ENCODE results near the gene ST6GALNAC3. TPM values are rescaled to one million over a fixed set of nuclear protein-coding genes. Genes with fewer than 3 reads are reported as not detected.

Gene ST6GALNAC3
- total RNA-seq, 1 experiment from 2014 or later: 2.2 TPM

GRCh38 chr1:76252431-76252830 is 177.9 kb downstream of the ST6GALNAC3 start:
- H4K20me1 ChIP-seq (ENCODE audit: insufficient read depth): no peaks in the 10 kb centered on the region
- POLR2A ChIA-PET: no interaction called here
- intact Hi-C loops (cut with micrococcal nuclease): no loop called here

DNA sequence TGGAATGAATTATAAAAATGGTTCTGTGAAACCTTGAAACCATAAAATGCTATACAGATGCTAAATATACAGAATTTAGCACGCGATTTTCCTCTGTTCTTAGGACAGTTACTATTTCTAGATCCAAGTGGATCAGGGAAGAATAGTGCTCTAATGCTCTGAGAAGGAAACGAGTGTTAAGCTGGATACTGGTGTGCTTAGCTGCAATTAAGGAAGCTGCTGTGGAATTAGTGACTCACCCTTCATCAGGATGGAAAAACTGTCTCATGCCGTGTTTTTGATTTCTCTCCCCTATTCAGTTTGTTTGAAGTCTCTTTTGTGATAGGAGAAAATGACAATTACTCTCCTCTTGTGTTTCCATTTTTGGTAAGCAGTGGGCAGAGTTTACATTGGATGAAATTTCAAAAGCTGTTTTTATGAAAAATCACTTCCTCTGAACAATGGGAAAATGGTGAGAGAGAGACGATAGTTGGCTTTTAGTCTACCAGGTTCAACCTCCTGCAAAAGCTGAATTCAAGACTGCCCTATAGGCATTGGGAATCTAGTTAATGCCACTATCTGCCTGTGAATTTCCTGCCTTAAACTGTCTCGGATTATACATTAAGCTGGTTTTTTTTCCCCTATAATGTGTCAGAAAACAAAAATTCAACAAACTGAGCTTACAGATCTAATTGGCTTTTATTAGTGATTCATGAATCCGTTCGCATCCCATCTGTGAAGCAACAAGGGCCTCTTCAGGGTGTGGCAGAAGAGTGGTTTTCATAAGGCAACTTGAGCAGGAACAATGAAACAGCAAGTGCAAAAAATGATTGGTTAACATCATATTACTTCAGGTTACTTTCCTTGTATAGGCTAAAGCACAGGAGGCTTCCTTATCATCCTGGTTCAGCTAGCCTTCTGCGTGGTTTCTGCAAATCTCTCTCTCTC is 179.8 kb downstream of the ST6GALNAC3 start:
- no peaks in the 10 kb centered on the region for H3K9me3 ChIP-seq (ENCODE audit: control insufficient read depth in 1 of 2, insufficient read depth in 1 of 2, low read depth in 1 of 2, low read length in 2 of 2)
- H3K4me1 ChIP-seq (ENCODE audit: control insufficient read depth in 1 of 2, insufficient read depth in 2 of 2, low read length in 2 of 2): peaks cover 14 to 40% of the 10 kb centered on the region in 2 experiments
- ChIA-PET CTCF (no interaction called here), RAD21 (ENCODE audit: low non-redundant PET in 1 of 2, low total read pairs in 2 of 2, uncharacterized antibody in 2 of 2, unreplicated experiment in 2 of 2) (no interaction called here), POLR2A (interaction anchor here (1.7 kb wide), 1 partner anchor 16 kb away, joined by 3 read pairs; no protein-coding TSS in a partner anchor)
- H3K27me3 ChIP-seq (ENCODE audit: insufficient read depth, low read length): no peaks in the 10 kb centered on the region
- no peaks in the 10 kb centered on the region for H4K20me1 ChIP-seq (ENCODE audit: insufficient read depth)
- peak overlapping the region; percentile 61 for H3K4me2 ChIP-seq (ENCODE audit: low read length)
- H3K9me2 ChIP-seq (ENCODE audit: insufficient read depth): no peaks in the 10 kb centered on the region
- no peaks in the 10 kb centered on the region for H3K36me3 ChIP-seq (ENCODE audit: control insufficient read depth in 1 of 2, insufficient read depth in 2 of 2, low read length in 2 of 2)
- no peaks in the 10 kb centered on the region for H3K79me2 ChIP-seq (ENCODE audit: insufficient read depth, low read length)
- H3K9ac ChIP-seq (ENCODE audit: low read length): peak overlapping the region; percentile 32
- peak overlapping the region in 1 of 2 experiments; percentile 9; a peak in 1 of 4 replicates for H3K4me3 ChIP-seq (replicated peaks in 1 of 2; ENCODE audit: low read depth in 1 of 2, low read length in 2 of 2)
- BruUV-seq (replicated peaks): no TSS peak
- intact Hi-C loops (cut with micrococcal nuclease): no loop called here
- no peak overlapping the region for H2AFZ ChIP-seq (ENCODE audit: low read depth, low read length, poor library complexity, severe bottlenecking)
- ATAC-seq (peak; percentile 50), DNase-seq (ENCODE audit: low read depth, low spot score) (peak; percentile 64)
- H3K27ac ChIP-seq (ENCODE audit: low read depth, low read length): peak overlapping the region; percentile 84
- no peak for TF ChIP-seq EZH2phosphoT487 (IDR thresholded peaks at IDR 0.05; ENCODE audit: borderline replicate concordance)
- peak; percentile 98 for TF ChIP-seq JUND (IDR thresholded peaks at IDR 0.05)
- peak; percentile 87 for TF ChIP-seq CBX3 (IDR thresholded peaks at IDR 0.05; ENCODE audit: low read depth)
- TF ChIP-seq SP1 (IDR thresholded peaks at IDR 0.05; ENCODE audit: low read depth): peak; percentile 95
- peak; percentile 35 for TF ChIP-seq RAD21 (IDR thresholded peaks at IDR 0.05; ENCODE audit: low read depth)
- TF ChIP-seq POLR2AphosphoS5 (IDR thresholded peaks at IDR 0.05; ENCODE audit: low read depth, low read length): peak; percentile 67
- TF ChIP-seq, protein P1, sequence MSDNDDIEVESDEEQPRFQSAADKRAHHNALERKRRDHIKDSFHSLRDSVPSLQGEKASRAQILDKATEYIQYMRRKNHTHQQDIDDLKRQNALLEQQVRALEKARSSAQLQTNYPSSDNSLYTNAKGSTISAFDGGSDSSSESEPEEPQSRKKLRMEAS (IDR thresholded peaks at IDR 0.05): peak; percentile 62
- 0 out of 2 replicates have a peak, but pooled peaks have one; percentile 23 for TF ChIP-seq ELF1 (IDR thresholded peaks at IDR 0.05; ENCODE audit: borderline replicate concordance, low read depth)
- TF ChIP-seq, protein P2, sequence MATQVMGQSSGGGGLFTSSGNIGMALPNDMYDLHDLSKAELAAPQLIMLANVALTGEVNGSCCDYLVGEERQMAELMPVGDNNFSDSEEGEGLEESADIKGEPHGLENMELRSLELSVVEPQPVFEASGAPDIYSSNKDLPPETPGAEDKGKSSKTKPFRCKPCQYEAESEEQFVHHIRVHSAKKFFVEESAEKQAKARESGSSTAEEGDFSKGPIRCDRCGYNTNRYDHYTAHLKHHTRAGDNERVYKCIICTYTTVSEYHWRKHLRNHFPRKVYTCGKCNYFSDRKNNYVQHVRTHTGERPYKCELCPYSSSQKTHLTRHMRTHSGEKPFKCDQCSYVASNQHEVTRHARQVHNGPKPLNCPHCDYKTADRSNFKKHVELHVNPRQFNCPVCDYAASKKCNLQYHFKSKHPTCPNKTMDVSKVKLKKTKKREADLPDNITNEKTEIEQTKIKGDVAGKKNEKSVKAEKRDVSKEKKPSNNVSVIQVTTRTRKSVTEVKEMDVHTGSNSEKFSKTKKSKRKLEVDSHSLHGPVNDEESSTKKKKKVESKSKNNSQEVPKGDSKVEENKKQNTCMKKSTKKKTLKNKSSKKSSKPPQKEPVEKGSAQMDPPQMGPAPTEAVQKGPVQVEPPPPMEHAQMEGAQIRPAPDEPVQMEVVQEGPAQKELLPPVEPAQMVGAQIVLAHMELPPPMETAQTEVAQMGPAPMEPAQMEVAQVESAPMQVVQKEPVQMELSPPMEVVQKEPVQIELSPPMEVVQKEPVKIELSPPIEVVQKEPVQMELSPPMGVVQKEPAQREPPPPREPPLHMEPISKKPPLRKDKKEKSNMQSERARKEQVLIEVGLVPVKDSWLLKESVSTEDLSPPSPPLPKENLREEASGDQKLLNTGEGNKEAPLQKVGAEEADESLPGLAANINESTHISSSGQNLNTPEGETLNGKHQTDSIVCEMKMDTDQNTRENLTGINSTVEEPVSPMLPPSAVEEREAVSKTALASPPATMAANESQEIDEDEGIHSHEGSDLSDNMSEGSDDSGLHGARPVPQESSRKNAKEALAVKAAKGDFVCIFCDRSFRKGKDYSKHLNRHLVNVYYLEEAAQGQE (IDR thresholded peaks at IDR 0.05; ENCODE audit: low read depth): no peak
- peak; percentile 71 for TF ChIP-seq EGR1 (IDR thresholded peaks at IDR 0.05; ENCODE audit: low read depth)
- peak; percentile 98 for TF ChIP-seq FOSL1 (IDR thresholded peaks at IDR 0.05; ENCODE audit: low read depth)

More at GRCh38 chr1:76252431-76252830, 177.9 kb downstream of the ST6GALNAC3 start:
- no peaks in the 10 kb centered on the region for H3K27me3 ChIP-seq (ENCODE audit: insufficient read depth, low read length)
- TF ChIP-seq EGR1 (IDR thresholded peaks at IDR 0.05; ENCODE audit: low read depth) (no peak), YY1 (IDR thresholded peaks at IDR 0.05; ENCODE audit: extremely low read depth, insufficient replicate concordance, low read depth, low read length) (no peak), ZFX (IDR thresholded peaks at IDR 0.05) (no peak), SRF (IDR thresholded peaks at IDR 0.05; ENCODE audit: low read depth) (no peak), CBX3 (IDR thresholded peaks at IDR 0.05; ENCODE audit: low read depth) (no peak), RAD21 (IDR thresholded peaks at IDR 0.05; ENCODE audit: low read depth) (no peak), POLR2AphosphoS5 (IDR thresholded peaks at IDR 0.05; ENCODE audit: low read depth, low read length) (no peak), EZH2 (IDR thresholded peaks at IDR 0.05) (no peak), ZNF274 (IDR thresholded peaks at IDR 0.05; ENCODE audit: low read depth, low read length) (no peak), EZH2phosphoT487 (IDR thresholded peaks at IDR 0.05; ENCODE audit: borderline replicate concordance) (no peak), CEBPB (IDR thresholded peaks at IDR 0.05; ENCODE audit: low read depth) (no peak), POLR2A (IDR thresholded peaks at IDR 0.05; ENCODE audit: borderline replicate concordance, extremely low read depth, insufficient read depth, insufficient read length) (no peak), FOSL1 (IDR thresholded peaks at IDR 0.05; ENCODE audit: low read depth) (no peak)
- TF ChIP-seq, protein P3, sequence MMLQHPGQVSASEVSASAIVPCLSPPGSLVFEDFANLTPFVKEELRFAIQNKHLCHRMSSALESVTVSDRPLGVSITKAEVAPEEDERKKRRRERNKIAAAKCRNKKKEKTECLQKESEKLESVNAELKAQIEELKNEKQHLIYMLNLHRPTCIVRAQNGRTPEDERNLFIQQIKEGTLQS (IDR thresholded peaks at IDR 0.05): no peak
- H3K9me2 ChIP-seq (ENCODE audit: insufficient read depth): no peaks in the 10 kb centered on the region
- H3K27ac ChIP-seq (ENCODE audit: low read depth, low read length): no peak overlapping the region
- BruUV-seq (replicated peaks): no TSS peak
- no peak overlapping the region for H3K4me3 ChIP-seq (replicated peaks in 1 of 2; ENCODE audit: low read depth in 1 of 2, low read length in 2 of 2)
- no peak overlapping the region for H3K4me2 ChIP-seq (ENCODE audit: low read length)
- ChIA-PET RAD21 (ENCODE audit: low non-redundant PET in 1 of 2, low total read pairs in 2 of 2, uncharacterized antibody in 2 of 2, unreplicated experiment in 2 of 2) (no interaction called here), CTCF (no interaction called here)
- H3K36me3 ChIP-seq (ENCODE audit: control insufficient read depth in 1 of 2, insufficient read depth in 2 of 2, low read length in 2 of 2): no peaks in the 10 kb centered on the region
- DNase-seq (ENCODE audit: low read depth, low spot score) (no peak), ATAC-seq (no peak)
- no peaks in the 10 kb centered on the region for H3K9me3 ChIP-seq (ENCODE audit: control insufficient read depth in 1 of 2, insufficient read depth in 1 of 2, low read depth in 1 of 2, low read length in 2 of 2)
- H2AFZ ChIP-seq (ENCODE audit: low read depth, low read length, poor library complexity, severe bottlenecking): no peak overlapping the region
- H3K9ac ChIP-seq (ENCODE audit: low read length): no peak overlapping the region
- no peaks in the 10 kb centered on the region for H3K79me2 ChIP-seq (ENCODE audit: insufficient read depth, low read length)
- H3K4me1 ChIP-seq (ENCODE audit: control insufficient read depth in 1 of 2, insufficient read depth in 2 of 2, low read length in 2 of 2): peaks cover 14 to 41% of the 10 kb centered on the region in 2 experiments

Data from HCT116 (cell line).